IMR-90 (cell line): Measurements from ENCODE around the gene GPX1. TPM values are rescaled to one million over a fixed set of nuclear protein-coding genes. Genes with fewer than 3 reads are reported as not detected.

Experiments used
- ATAC-seq: fragments of 200-7000 bp; cut with Tn5 transposase; 2 replicates; pipeline ENCODE4 v1.9.1; 2020; ENCODE audit warnings: low read depth, mild to moderate bottlenecking, moderate library complexity
- BruUV-seq: library from RNA; stranded (reverse); fragments of 400-500 nt; replicated peaks from 2 replicates; lab custom pipeline; 2021; lab: Mats Ljungman, UMichigan
- CTCF ChIA-PET: fragments of 300-600 bp; formaldehyde crosslinking; extraction: SDS; loops from one replicate; lab custom pipeline; 2021; ENCODE audit warnings: antibody characterized with exemption; lab: Yijun Ruan, JAX
- POLR2A ChIA-PET: fragments of 300-600 bp; sonication (Branson Sonifier 250); formaldehyde crosslinking; loops from one replicate; lab custom pipeline; 2022; ENCODE audit warnings: antibody characterized with exemption; ENCODE audit not compliant: unreplicated experiment; lab: Charles Lee
- DNase-seq: peaks from one replicate; pipeline ENCODE4 v3.0.0; 2013
- H2AFZ ChIP-seq: replicated peaks from 2 replicates; pipeline ENCODE3; 2013; ENCODE audit warnings: low read length, mild to moderate bottlenecking; ENCODE audit not compliant: poor library complexity
- H2AK5ac ChIP-seq: 2 replicates; pipeline ENCODE4 v1.6.1; 2013; ENCODE audit warnings: low read depth, low read length, inconsistent platforms
- H2AK9ac ChIP-seq: replicated peaks from 2 replicates; pipeline ENCODE3; 2013; ENCODE audit warnings: mild to moderate bottlenecking, low read depth, low read length, moderate library complexity; ENCODE audit not compliant: poor library complexity
- H2BK120ac ChIP-seq: 2 replicates; pipeline ENCODE4 v1.6.1; 2013; ENCODE audit warnings: low read depth, low read length, inconsistent platforms
- H2BK15ac ChIP-seq: 3 replicates; pipeline ENCODE4 v1.6.1; 2013; ENCODE audit warnings: low read depth, low read length, inconsistent platforms
- H2BK20ac ChIP-seq: 2 replicates; pipeline ENCODE4 v1.6.1; 2013; ENCODE audit warnings: low read depth, mild to moderate bottlenecking, inconsistent platforms, low read length, moderate library complexity
- H2BK5ac ChIP-seq: 2 replicates; pipeline ENCODE4 v1.6.1; 2013; ENCODE audit warnings: mild to moderate bottlenecking, low read depth, low read length, inconsistent platforms; ENCODE audit not compliant: poor library complexity, severe bottlenecking
- H3K14ac ChIP-seq: replicated peaks from 2 replicates; pipeline ENCODE4 v1.6.1; 2013; ENCODE audit warnings: low read depth, low read length, inconsistent platforms
- H3K18ac ChIP-seq: 2 replicates; pipeline ENCODE4 v1.6.1; 2013; ENCODE audit warnings: low read depth, low read length, control low read depth
- H3K23ac ChIP-seq: 2 replicates; pipeline ENCODE4 v1.6.1; 2013; ENCODE audit warnings: low read depth, low read length, inconsistent platforms
- H3K27ac ChIP-seq: 2 replicates; pipeline ENCODE4 v1.5.1; 2013; ENCODE audit warnings: mild to moderate bottlenecking, control low read depth, low read length; ENCODE audit not compliant: insufficient read depth
- H3K27me3 ChIP-seq: 2 replicates; pipeline ENCODE4 v1.6.1; 2013; ENCODE audit warnings: low read length; ENCODE audit not compliant: control insufficient read depth, insufficient read depth
- H3K36me3 ChIP-seq: 2 replicates; pipeline ENCODE4 v1.6.1; 2013; ENCODE audit warnings: low read length, mixed read lengths; ENCODE audit not compliant: control insufficient read depth, insufficient read depth
- H3K4ac ChIP-seq: 2 replicates; pipeline ENCODE4 v1.6.1; 2013; ENCODE audit warnings: low read depth, low read length, inconsistent platforms
- H3K4me1 ChIP-seq: 2 replicates; pipeline ENCODE4 v1.6.1; 2013; ENCODE audit warnings: low read length, mixed read lengths; ENCODE audit not compliant: control insufficient read depth, insufficient read depth
- H3K4me2 ChIP-seq: 2 replicates; pipeline ENCODE4 v1.6.1; 2013; ENCODE audit warnings: low read depth, mild to moderate bottlenecking, control low read depth, low read length, moderate library complexity
- H3K4me3 ChIP-seq: 2 replicates; pipeline ENCODE4 v1.5.1; 2013; ENCODE audit warnings: low read depth, mild to moderate bottlenecking, control low read depth, low read length, moderate library complexity; ENCODE audit not compliant: insufficient read depth
- H3K56ac ChIP-seq: 2 replicates; pipeline ENCODE4 v1.6.1; 2013; ENCODE audit warnings: low read length, inconsistent platforms; ENCODE audit not compliant: insufficient read depth; ENCODE audit errors: extremely low read depth
- H3K79me1 ChIP-seq, 2 experiments: 2 replicates each; pipeline ENCODE4 v1.6.1; 2013; ENCODE audit warnings: low read length in 2 of 2, inconsistent platforms in 1 of 2, low read depth in 1 of 2
- H3K9ac ChIP-seq: 2 replicates; pipeline ENCODE4 v1.6.1; 2013; ENCODE audit warnings: low read depth, low read length, control low read depth
- H3K9me1 ChIP-seq: 2 replicates; pipeline ENCODE4 v1.6.1; 2013; ENCODE audit warnings: low read length, inconsistent platforms; ENCODE audit not compliant: insufficient read depth
- H3K9me3 ChIP-seq: 2 replicates; pipeline ENCODE4 v1.6.1; 2013; ENCODE audit warnings: low read length; ENCODE audit not compliant: control insufficient read depth, insufficient read depth
- H4K20me1 ChIP-seq: 2 replicates; pipeline ENCODE4 v1.6.1; 2013; ENCODE audit warnings: low read length, inconsistent platforms; ENCODE audit not compliant: insufficient read depth
- H4K5ac ChIP-seq: 2 replicates; pipeline ENCODE4 v1.6.1; 2013; ENCODE audit warnings: mild to moderate bottlenecking, low read depth, low read length, control low read depth
- H4K8ac ChIP-seq, 2 experiments: 2 replicates each; pipeline ENCODE4 v1.6.1; 2013; ENCODE audit warnings: low read depth in 2 of 2, low read length in 2 of 2, control low read depth in 1 of 2, inconsistent platforms in 1 of 2
- H4K91ac ChIP-seq: 2 replicates; pipeline ENCODE4 v1.6.1; 2013; ENCODE audit warnings: low read depth, low read length, inconsistent platforms; ENCODE audit not compliant: insufficient read depth
- POLR2A ChIP-seq: IDR thresholded peaks from 2 replicates; pipeline ENCODE4 v1.6.1; 2012; ENCODE audit warnings: mild to moderate bottlenecking, low read depth, low read length
- RAD21 ChIP-seq: IDR thresholded peaks from 2 replicates; pipeline ENCODE4 v1.6.1; 2012; ENCODE audit warnings: low read length, improper control_type of control experiment
- WGBS, 2 experiments: methylation state at CpG; one replicate each; pipeline versions ENCODE4 v1.1.5 to v1.1.7; 2013; ENCODE audit warnings: missing lambda C conversion rate in 2 of 2; ENCODE audit not compliant: insufficient read length in 1 of 2; ENCODE audit errors: extremely low coverage in 2 of 2; 5-methylcytosine and 5-hydroxymethylcytosine counted together
- dilution Hi-C: fragments of 300-500 bp; cut with HindIII; formaldehyde crosslinking; loops from one replicate; pipeline ENCODE4 v1.14.3; 2018; ENCODE audit warnings: low sequenced_read_pairs; ENCODE audit not compliant: unreplicated experiment
- in situ Hi-C: fragments of 300-500 bp; cut with MboI; formaldehyde crosslinking; loops from 3 replicates; pipeline ENCODE4 v1.14.3; 2019; ENCODE audit warnings: low sequenced_read_pairs, inconsistent platforms, mixed read lengths
- intact Hi-C: fragments of 100-400 bp; cut with micrococcal nuclease; formaldehyde crosslinking; loops from 2 replicates; pipeline ENCODE4 v1.10.0; 2022
- polyA plus RNA-seq, 3 experiments: library from polyadenylated mRNA; depleted of rRNA; stranded (reverse); fragments of >200 nt; gene quantifications; 2 replicates each; pipeline ENCODE4 v1.2.3, GENCODE V29; 2012; ENCODE audit warnings: low replicate concordance in 1 of 3
- total RNA-seq: library from RNA; depleted of rRNA; stranded (reverse); fragments of >200 nt; gene quantifications from 2 replicates; pipeline ENCODE4 v1.2.3, GENCODE V29; 2012

GPX1 gene
- total and polyA plus RNA-seq, 2 of the 4 experiments (the other 2 are of a cell fraction) = 128 to 680 TPM

DNA sequence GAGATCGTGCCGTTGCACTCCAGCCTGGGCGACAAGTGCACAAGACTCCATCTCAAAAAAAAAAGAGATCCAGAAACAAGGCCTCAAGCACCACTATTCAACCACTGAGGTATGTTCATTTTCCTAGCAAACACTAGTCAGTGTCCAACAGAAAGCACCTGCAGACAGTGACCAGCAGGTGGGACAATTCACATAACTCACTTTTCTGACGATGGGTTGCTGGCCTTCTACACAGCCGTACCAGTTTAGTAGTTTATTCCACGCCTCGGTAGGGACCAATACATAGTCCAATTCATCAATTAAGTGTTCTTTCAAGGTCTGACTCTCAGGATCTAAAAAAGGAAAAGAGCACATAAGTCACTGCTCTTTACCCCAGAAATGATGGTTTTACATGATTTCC lies 30.7 kb downstream of the GPX1 start:
- Histone ChIP-seq H2BK5ac (no peak overlapping the region), H2AFZ (no peak overlapping the region), H2AK9ac (no peak overlapping the region), H4K5ac (no peak overlapping the region), H3K4ac (no peak overlapping the region), H3K27ac (no peak overlapping the region), H4K8ac (no peak overlapping the region), H2BK15ac (no peak overlapping the region), H3K79me1 (peaks cover 21 to 46% of the 10 kb centered on the region in 2 experiments; a peak in 3 of 4 replicates), H2BK120ac (no peak overlapping the region), H3K9me3 (no peaks in the 10 kb centered on the region), H3K4me3 (no peak overlapping the region), H2BK20ac (no peak overlapping the region), H3K9me1 (peaks cover 7% of the 10 kb centered on the region; the same call in 1 of the 2 replicates), H2AK5ac (no peak overlapping the region), H4K20me1 (no peaks in the 10 kb centered on the region; the same call in 1 of the 2 replicates), H4K91ac (no peak overlapping the region), H3K23ac (no peak overlapping the region), H3K4me2 (no peak overlapping the region), H3K56ac (no peak overlapping the region), H3K9ac (no peak overlapping the region), H3K36me3 (peaks cover 55% of the 10 kb centered on the region), H3K14ac (no peak overlapping the region), H3K27me3 (no peaks in the 10 kb centered on the region), H3K18ac (no peak overlapping the region), H3K4me1 (no peaks in the 10 kb centered on the region)
- intact Hi-C loops (no loop called here), in situ Hi-C loops (no loop called here), dilution Hi-C loops (no loop called here)
- ATAC-seq (no peak), DNase-seq (no peak)
- no TSS peak for BruUV-seq
- TF ChIP-seq POLR2A (no peak), RAD21 (peak; percentile 24)
- WGBS, 2 experiments = 77% methylated on average over 2 of the region's 7 CpGs; no CpG with 5 or more reads in 1 of the 2 experiments
- ChIA-PET POLR2A (no interaction called here), CTCF (no interaction called here)
